Endothelial cell of umbilical vein (primary cell): ENCODE measurements around the gene JAKMIP1. TPM values are rescaled to one million over a fixed set of nuclear protein-coding genes. Genes with fewer than 3 reads are reported as not detected.

Source experiments
- BruUV-seq: library from RNA; stranded (reverse); fragments of 400-500 nt; replicated peaks from 2 replicates; lab custom pipeline; 2021; lab: Mats Ljungman, UMichigan
- CTCF ChIA-PET: fragments of 300-600, 350-600 bp; sonication (Branson Sonifier 250); formaldehyde crosslinking; loops from one replicate; lab custom pipeline; 2021; ENCODE audit warnings: antibody characterized with exemption, inconsistent platforms; lab: Charles Lee
- POLR2A ChIA-PET: fragments of 300-600, 350-600 bp; sonication (Branson Sonifier 250); formaldehyde crosslinking; loops from one replicate; lab custom pipeline; 2021; ENCODE audit warnings: antibody characterized with exemption, inconsistent platforms; lab: Charles Lee
- DNase-seq: peaks from one replicate; pipeline ENCODE4 v3.0.0-alpha.2; 2011; ENCODE audit warnings: low read depth, low spot score
- FAIRE-seq: peaks from 2 replicates; lab custom pipeline; 2011; peaks lifted over from hg19 to GRCh38; lab: Jason Lieb, UNC
- H2AFZ ChIP-seq: 2 replicates; pipeline ENCODE4 v1.6.0; 2012; ENCODE audit warnings: low read depth, low read length, control low read depth, inconsistent platforms
- H3K27ac ChIP-seq: 2 replicates; pipeline ENCODE4 v1.5.1; 2011; ENCODE audit warnings: low read depth, mild to moderate bottlenecking, control low read depth, low read length, moderate library complexity; ENCODE audit not compliant: insufficient read depth
- H3K27me3 ChIP-seq, 2 experiments: 2 replicates each; pipeline versions ENCODE4 v1.6.0 to v1.6.1; 2011; ENCODE audit warnings: low read length in 2 of 2, mixed read lengths in 1 of 2; ENCODE audit not compliant: control insufficient read depth in 2 of 2, insufficient read depth in 2 of 2
- H3K36me3 ChIP-seq, 2 experiments: 2 replicates in 1 of 2; 3 replicates in 1 of 2; pipeline ENCODE4 v1.5.1; 2011; ENCODE audit warnings: low read length in 2 of 2, mild to moderate bottlenecking in 1 of 2, moderate library complexity in 1 of 2; ENCODE audit not compliant: control insufficient read depth in 2 of 2, insufficient read depth in 2 of 2; ENCODE audit errors: extremely low read depth in 1 of 2
- H3K4me1 ChIP-seq: 3 replicates; pipeline ENCODE4 v1.5.1; 2011; ENCODE audit warnings: mild to moderate bottlenecking, low read length; ENCODE audit not compliant: control insufficient read depth, insufficient read depth; ENCODE audit errors: extremely low read depth
- H3K4me2 ChIP-seq: 2 replicates; pipeline ENCODE4 v1.6.1; 2011; ENCODE audit warnings: low read length, control low read depth, mixed read lengths; ENCODE audit not compliant: insufficient read depth
- H3K4me3 ChIP-seq, 3 experiments: fragments of 200-600 bp in 1 of 3; sonication (generic), shearing (Covaris generic) in 1 of 3; replicated peaks in 1 of 3; 2 replicates each; pipeline ENCODE4 v1.5.1; 2011 to 2016; ENCODE audit warnings: control low read depth in 3 of 3, low read length in 3 of 3, mild to moderate bottlenecking in 2 of 3, inconsistent platforms in 1 of 3, low read depth in 1 of 3, moderate library complexity in 1 of 3; ENCODE audit not compliant: insufficient read depth in 1 of 3
- H3K79me2 ChIP-seq: 2 replicates; pipeline ENCODE4 v1.6.0; 2012; ENCODE audit warnings: low read length, inconsistent platforms; ENCODE audit not compliant: control insufficient read depth, insufficient read depth
- H3K9ac ChIP-seq: replicated peaks from 2 replicates; pipeline ENCODE3; 2011; ENCODE audit warnings: low read length, control low read depth; ENCODE audit not compliant: insufficient read depth; ENCODE audit errors: extremely low read depth
- H3K9me1 ChIP-seq: replicated peaks from 3 replicates; pipeline ENCODE4 v1.6.0; 2011; ENCODE audit warnings: mild to moderate bottlenecking, low read length; ENCODE audit not compliant: control insufficient read depth, insufficient read depth; ENCODE audit errors: extremely low read depth
- H3K9me3 ChIP-seq: replicated peaks from 2 replicates; pipeline ENCODE4 v1.5.1; 2012; ENCODE audit warnings: low read length, inconsistent platforms; ENCODE audit not compliant: control insufficient read depth, insufficient read depth
- H4K20me1 ChIP-seq: replicated peaks from 2 replicates; pipeline ENCODE3; 2011; ENCODE audit warnings: mild to moderate bottlenecking, low read length; ENCODE audit not compliant: control insufficient read depth, insufficient read depth; ENCODE audit errors: extremely low read depth
- EZH2 ChIP-seq: IDR thresholded peaks from 2 replicates; pipeline ENCODE4 v1.6.1; 2012; ENCODE audit warnings: borderline replicate concordance, low read depth, mild to moderate bottlenecking, moderate library complexity, low read length, inconsistent platforms; ENCODE audit not compliant: severe bottlenecking
- FOS ChIP-seq: IDR thresholded peaks from 2 replicates; pipeline ENCODE4 v1.6.1; 2011; ENCODE audit warnings: mild to moderate bottlenecking, low read length, moderate library complexity, borderline replicate concordance; ENCODE audit not compliant: insufficient read depth
- GATA2 ChIP-seq: IDR thresholded peaks from 2 replicates; pipeline ENCODE4 v1.7.0; 2011; ENCODE audit warnings: low read depth, mild to moderate bottlenecking, moderate library complexity, mixed read lengths, low read length; ENCODE audit not compliant: insufficient read length, insufficient read depth
- JUN ChIP-seq: IDR thresholded peaks from 2 replicates; pipeline ENCODE4 v1.6.1; 2011; ENCODE audit warnings: borderline replicate concordance, low read depth; ENCODE audit not compliant: insufficient read length, insufficient read depth
- MYC ChIP-seq: IDR thresholded peaks from one replicate; pipeline ENCODE4 v1.6.1; 2011; ENCODE audit warnings: mild to moderate bottlenecking, low read depth, low read length
- POLR2A ChIP-seq: IDR thresholded peaks from 2 replicates; pipeline ENCODE4 v1.6.1; 2012; ENCODE audit warnings: low read depth, mild to moderate bottlenecking, control low read depth, low read length
- POLR2AphosphoS5 ChIP-seq: IDR thresholded peaks from 2 replicates; pipeline ENCODE4 v1.6.1; 2012; ENCODE audit warnings: low read depth, mild to moderate bottlenecking, control low read depth, low read length, moderate library complexity; ENCODE audit not compliant: insufficient read depth
- dilution Hi-C: fragments of 300-500 bp; cut with MboI; formaldehyde crosslinking; loops from one replicate; pipeline ENCODE4 v1.15.0; 2019; ENCODE audit warnings: low sequenced_read_pairs; ENCODE audit not compliant: extremely low pct_ligation_motif_present
- intact Hi-C: fragments of 100-400 bp; cut with micrococcal nuclease; formaldehyde crosslinking; loops from one replicate; pipeline ENCODE4 v1.10.0; 2022
- polyA plus RNA-seq, 4 experiments: library from polyadenylated mRNA; depleted of rRNA in 3 of 4; stranded (reverse) in 3 of 4; unstranded in 1 of 4; fragments of >200 nt; gene quantifications; 2 replicates each; pipeline versions ENCODE4 v1.2.1 to v1.2.3, GENCODE V29; 2011 to 2012; ENCODE audit warnings: missing spikeins in 1 of 4
- total RNA-seq: library from RNA; stranded (reverse); gene quantifications from 2 replicates; pipeline ENCODE4 v1.2.3, GENCODE V29; 2021
- TF ChIP-seq, protein P1 (sequence below), 2 donors: IDR thresholded peaks; 1 replicate in 1 of 2; 2 replicates in 1 of 2; pipeline ENCODE4 v1.5.1; 2011; ENCODE audit warnings: low read length in 2 of 2, mild to moderate bottlenecking in 2 of 2, moderate library complexity in 2 of 2, control low read depth in 1 of 2, inconsistent platforms in 1 of 2, low read depth in 1 of 2; ENCODE audit not compliant: insufficient read depth in 1 of 2; ENCODE audit errors: extremely low read depth in 1 of 2
- TF ChIP-seq, protein P2 (sequence below): IDR thresholded peaks from 2 replicates; pipeline ENCODE4 v1.6.1; 2011; ENCODE audit not compliant: insufficient read depth, insufficient read length

The JAKMIP1 gene
- total and polyA plus RNA-seq, 2 donors (not counting 3 experiments of a cell fraction or from before 2014, with no cell fraction given): not detected

DNA sequence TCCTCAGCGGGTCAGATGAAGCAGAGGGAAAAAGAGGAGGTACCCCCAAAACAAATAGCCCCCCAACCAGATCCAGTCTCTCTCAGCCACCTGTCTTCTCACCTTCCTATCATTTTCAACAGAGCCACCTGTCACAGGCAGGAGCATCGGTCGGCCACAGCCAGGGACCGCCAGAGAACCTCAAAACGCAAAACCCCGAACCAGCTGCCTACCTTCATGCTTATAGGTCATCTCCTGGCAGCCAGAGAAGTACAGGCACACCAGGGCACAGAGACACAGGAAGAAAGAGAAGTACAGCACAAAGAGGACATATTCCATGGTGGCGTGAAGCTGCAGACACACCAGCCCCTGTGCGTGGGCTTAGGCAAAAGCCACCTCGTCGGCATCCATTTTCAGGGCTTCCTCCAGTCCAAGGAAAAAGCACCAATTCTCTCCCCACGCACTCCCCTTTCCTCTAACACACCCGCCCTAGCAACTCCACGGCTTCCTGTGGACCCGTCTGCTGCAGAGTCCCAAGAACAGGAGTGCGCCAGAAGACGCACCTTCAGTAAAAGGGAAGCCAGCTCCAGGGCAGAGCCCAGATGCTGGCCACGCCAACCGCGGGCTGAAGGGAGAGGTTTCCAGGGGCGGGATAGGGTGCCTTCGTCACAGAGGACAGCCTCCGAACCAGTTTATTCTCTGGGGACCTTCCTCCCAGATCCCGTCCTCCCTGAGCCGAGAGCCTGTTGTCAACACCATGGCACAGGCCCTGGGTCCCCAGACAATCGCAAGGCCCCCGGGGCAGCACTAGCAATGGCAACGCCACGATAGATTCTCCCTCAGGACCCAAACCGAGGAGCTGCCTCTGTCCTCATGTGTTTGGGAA, 130.3 kb downstream of the JAKMIP1 start:
- Histone ChIP-seq H2AFZ (no peak overlapping the region), H3K9ac (no peak overlapping the region), H3K36me3 (no peaks in the 10 kb centered on the region), H3K27ac (no peak overlapping the region), H3K4me1 (no peaks in the 10 kb centered on the region), H3K4me3 (no peak overlapping the region), H3K9me3 (no peaks in the 10 kb centered on the region), H3K79me2 (no peaks in the 10 kb centered on the region), H4K20me1 (no peaks in the 10 kb centered on the region), H3K27me3 (no peaks in the 10 kb centered on the region), H3K4me2 (no peak overlapping the region), H3K9me1 (no peaks in the 10 kb centered on the region)
- FAIRE-seq (no peak), DNase-seq (no peak)
- POLR2A ChIA-PET: no interaction called here
- dilution Hi-C loops: no loop called here
- intact Hi-C loops: no loop called here
- BruUV-seq: no TSS peak
- TF ChIP-seq FOS: no peak
- TF ChIP-seq POLR2A: no peak
- TF ChIP-seq EZH2: no peak
- TF ChIP-seq, protein P1, sequence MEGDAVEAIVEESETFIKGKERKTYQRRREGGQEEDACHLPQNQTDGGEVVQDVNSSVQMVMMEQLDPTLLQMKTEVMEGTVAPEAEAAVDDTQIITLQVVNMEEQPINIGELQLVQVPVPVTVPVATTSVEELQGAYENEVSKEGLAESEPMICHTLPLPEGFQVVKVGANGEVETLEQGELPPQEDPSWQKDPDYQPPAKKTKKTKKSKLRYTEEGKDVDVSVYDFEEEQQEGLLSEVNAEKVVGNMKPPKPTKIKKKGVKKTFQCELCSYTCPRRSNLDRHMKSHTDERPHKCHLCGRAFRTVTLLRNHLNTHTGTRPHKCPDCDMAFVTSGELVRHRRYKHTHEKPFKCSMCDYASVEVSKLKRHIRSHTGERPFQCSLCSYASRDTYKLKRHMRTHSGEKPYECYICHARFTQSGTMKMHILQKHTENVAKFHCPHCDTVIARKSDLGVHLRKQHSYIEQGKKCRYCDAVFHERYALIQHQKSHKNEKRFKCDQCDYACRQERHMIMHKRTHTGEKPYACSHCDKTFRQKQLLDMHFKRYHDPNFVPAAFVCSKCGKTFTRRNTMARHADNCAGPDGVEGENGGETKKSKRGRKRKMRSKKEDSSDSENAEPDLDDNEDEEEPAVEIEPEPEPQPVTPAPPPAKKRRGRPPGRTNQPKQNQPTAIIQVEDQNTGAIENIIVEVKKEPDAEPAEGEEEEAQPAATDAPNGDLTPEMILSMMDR (IDR thresholded peaks at IDR 0.05; ENCODE audit: extremely low read depth in 1 of 2, insufficient read depth in 1 of 2, low read depth in 1 of 2, low read length in 2 of 2): no peak
- TF ChIP-seq JUN: no peak
- TF ChIP-seq POLR2AphosphoS5: no peak
- TF ChIP-seq, protein P2, sequence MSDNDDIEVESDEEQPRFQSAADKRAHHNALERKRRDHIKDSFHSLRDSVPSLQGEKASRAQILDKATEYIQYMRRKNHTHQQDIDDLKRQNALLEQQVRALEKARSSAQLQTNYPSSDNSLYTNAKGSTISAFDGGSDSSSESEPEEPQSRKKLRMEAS: no peak
- TF ChIP-seq GATA2: no peak
- no peak for TF ChIP-seq MYC
- CTCF ChIA-PET: no interaction called here
